T-helper 17 cell (primary cell): ENCODE data around the gene PGF. TPM values are rescaled to one million over a fixed set of nuclear protein-coding genes. Genes with fewer than 3 reads are reported as not detected.
A peak's percentile ranks its signal among the peaks of the same experiment; 100 is the strongest.

Source experiments
- ATAC-seq: fragments of 150-1000 bp; cut with Tn5 transposase; 2 replicates; pipeline ENCODE4 v1.10.0; 2021; ENCODE audit warnings: mild to moderate bottlenecking, moderate library complexity
- DNase-seq, 3 donors: peaks; one replicate each; pipeline versions ENCODE4 v3.0.0 to v3.0.0-alpha.2; 2020 to 2021
- H3K9me3 ChIP-seq: one replicate; pipeline ENCODE4 v1.7.0; 2013; ENCODE audit warnings: low read length, mild to moderate bottlenecking; ENCODE audit not compliant: control insufficient read depth, poor library complexity, severe bottlenecking
- H3K27ac Mint-ChIP-seq: one replicate; pipeline ENCODE4 v1.8.0; 2022; ENCODE audit warnings: mild to moderate bottlenecking, moderate library complexity, mixed read lengths
- H3K27me3 Mint-ChIP-seq: one replicate; pipeline ENCODE4 v1.8.0; 2022; ENCODE audit warnings: mixed read lengths
- H3K36me3 Mint-ChIP-seq: one replicate; pipeline ENCODE4 v1.8.0; 2022; ENCODE audit warnings: low read depth, mixed read lengths
- H3K4me1 Mint-ChIP-seq: one replicate; pipeline ENCODE4 v1.8.0; 2022; ENCODE audit warnings: mild to moderate bottlenecking, mixed read lengths
- H3K4me3 Mint-ChIP-seq: one replicate; pipeline ENCODE4 v1.8.0; 2022; ENCODE audit warnings: mild to moderate bottlenecking, moderate library complexity, mixed read lengths
- total RNA-seq, 4 donors: library from RNA in 2 of 4; stranded (reverse) in 2 of 4; gene quantifications; one replicate each; pipeline ENCODE4 v1.2.3 and lab custom pipeline; 2022 to 2026

The PGF gene
- total RNA-seq, 2 donors from 2014 or later: not detected

- peaks cover 10% of the 10 kb centered on the region for H3K4me1 Mint-ChIP-seq
- DNase-seq (no peak), ATAC-seq (no peak)
- H3K9me3 ChIP-seq: no peaks in the 10 kb centered on the region
- no peak overlapping the region for H3K4me3 Mint-ChIP-seq
- no peaks in the 10 kb centered on the region for H3K36me3 Mint-ChIP-seq
- H3K27ac Mint-ChIP-seq: peak overlapping the region; percentile 21
- no peaks in the 10 kb centered on the region for H3K27me3 Mint-ChIP-seq
Observed at GRCh38 chr14:74975059-74975810, 19.8 kb upstream of the PGF start.

DNA sequence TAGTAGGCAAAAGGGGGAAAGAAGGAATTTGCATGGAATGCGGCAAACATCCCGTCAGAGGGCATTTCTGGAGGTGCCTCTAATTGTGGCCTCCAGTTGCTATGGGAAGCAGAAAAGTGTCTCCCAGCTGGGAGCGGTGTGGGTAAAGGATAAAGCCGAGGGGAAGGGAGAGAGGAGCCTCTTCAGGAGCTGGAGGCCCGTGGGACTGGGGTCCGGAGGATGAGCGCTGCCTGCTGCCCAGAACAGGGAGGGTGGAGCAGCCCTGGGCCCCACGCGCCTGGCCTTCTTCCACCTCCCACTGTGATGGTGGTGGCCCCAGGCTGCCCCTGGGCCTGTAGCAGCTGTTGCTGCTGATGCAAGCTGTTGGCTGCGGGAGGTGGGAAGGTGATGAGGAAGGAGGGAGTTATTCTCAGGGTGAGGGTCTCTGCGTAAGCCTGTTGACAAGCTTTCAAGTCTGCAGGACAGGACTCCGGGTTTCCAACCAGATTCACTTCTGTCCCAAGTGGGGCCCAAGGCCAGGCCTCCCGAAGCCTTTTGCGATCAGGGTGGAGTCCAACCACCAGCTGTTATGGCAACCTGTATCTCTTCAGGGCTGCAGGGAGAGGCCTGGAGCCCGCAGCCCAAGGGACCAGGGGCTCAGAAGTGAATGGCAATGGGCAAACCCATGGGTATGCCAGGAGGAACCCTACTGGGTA is 19.1 kb upstream of the PGF start:
- no peak overlapping the region for H3K4me3 Mint-ChIP-seq
- no peak for DNase-seq
- peaks cover 10% of the 10 kb centered on the region for H3K4me1 Mint-ChIP-seq
- no peak for ATAC-seq
- H3K9me3 ChIP-seq: no peaks in the 10 kb centered on the region
- no peaks in the 10 kb centered on the region for H3K36me3 Mint-ChIP-seq
- peak overlapping the region; percentile 29 for H3K27ac Mint-ChIP-seq
- no peaks in the 10 kb centered on the region for H3K27me3 Mint-ChIP-seq

DNA sequence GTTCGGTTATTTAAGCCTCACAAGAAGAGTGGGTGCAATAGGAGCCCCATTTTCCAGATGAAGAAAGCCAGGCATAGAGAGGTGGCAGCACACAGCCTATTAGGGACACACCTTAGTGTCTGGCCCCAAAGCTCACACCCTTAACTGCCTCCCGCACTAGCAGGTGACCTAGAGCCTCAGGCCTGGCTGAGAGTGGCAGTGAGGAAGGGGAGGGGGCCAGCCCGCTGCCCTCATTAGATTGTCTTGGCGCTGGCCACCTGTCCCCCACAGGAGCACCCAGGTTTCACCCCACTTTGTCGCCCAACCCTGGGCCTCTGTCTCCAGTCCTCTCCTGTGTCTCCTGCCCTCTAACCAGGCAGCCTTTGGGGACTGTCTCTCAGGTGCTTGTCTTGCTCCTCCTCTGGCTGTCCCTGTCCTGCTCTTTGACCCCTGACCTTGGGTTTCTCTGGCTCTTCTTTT is 18.5 kb upstream of the PGF start:
- Mint-ChIP-seq H3K27me3 (no peaks in the 10 kb centered on the region), H3K36me3 (no peaks in the 10 kb centered on the region), H3K4me3 (no peak overlapping the region), H3K27ac (no peak overlapping the region), H3K4me1 (peaks cover 9% of the 10 kb centered on the region)
- no peaks in the 10 kb centered on the region for H3K9me3 ChIP-seq
- ATAC-seq: no peak
- no peak for DNase-seq

- Mint-ChIP-seq H3K4me3 (no peak overlapping the region), H3K27ac (no peak overlapping the region), H3K27me3 (no peaks in the 10 kb centered on the region), H3K36me3 (no peaks in the 10 kb centered on the region), H3K4me1 (peaks cover 8% of the 10 kb centered on the region)
- DNase-seq (no peak), ATAC-seq (no peak)
- no peaks in the 10 kb centered on the region for H3K9me3 ChIP-seq
Observed at GRCh38 chr14:74973003-74973653, 17.7 kb upstream of the PGF start.

DNA sequence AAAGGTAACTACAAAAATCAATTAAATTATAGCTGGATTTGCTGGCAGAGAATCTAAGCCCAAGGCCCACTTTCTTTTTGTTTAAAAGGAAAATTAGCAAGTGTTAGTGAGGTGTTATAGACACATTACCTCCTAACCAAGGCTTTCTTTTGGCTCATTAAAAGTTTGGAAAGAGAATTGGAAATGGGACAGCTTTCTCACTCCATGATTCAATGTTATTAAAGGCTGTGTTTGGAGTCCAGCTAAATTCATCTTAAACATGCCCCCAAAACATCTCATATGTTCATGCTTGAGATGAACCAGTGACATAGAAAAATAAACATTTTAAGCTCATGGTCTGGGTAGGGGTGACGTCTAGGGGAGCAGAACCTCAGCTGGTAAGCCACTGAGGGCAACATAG is 13.4 kb upstream of the PGF start:
- Mint-ChIP-seq H3K36me3 (peaks cover 4% of the 10 kb centered on the region), H3K4me3 (no peak overlapping the region), H3K27ac (no peak overlapping the region), H3K27me3 (peaks cover 4% of the 10 kb centered on the region), H3K4me1 (peaks cover 10% of the 10 kb centered on the region)
- no peaks in the 10 kb centered on the region for H3K9me3 ChIP-seq
- DNase-seq: no peak
- no peak for ATAC-seq

DNA sequence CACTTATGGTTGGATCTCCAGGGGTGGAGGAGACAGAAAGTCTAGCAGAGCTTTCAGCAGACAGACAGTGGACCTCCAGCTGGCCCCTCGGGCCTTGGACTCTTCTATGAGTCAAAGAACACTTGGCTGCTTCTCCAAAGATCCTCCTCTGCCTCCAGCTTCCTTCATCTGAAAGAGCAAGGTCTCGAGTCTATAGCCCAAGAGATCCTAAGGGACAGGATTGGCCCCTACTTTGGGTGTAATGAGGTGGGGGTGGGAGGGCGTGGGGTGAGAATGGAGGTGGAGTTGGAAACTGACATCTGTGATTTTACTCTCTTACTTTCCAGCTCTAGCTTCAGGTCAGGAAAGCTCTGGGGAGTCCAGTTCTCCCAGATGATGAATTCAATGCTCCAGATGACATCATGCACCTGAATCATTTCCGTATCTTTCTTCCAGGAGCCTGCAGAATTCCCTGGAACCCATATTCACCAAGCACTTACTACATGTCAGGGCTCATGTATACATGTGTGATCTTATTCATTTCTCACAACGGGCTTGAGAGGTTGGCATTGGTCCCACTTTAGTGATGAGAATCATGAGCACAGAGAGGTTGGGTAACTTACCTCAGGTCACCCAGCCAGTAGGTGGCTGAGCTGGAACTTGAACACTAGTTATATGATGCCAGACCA is 10.2 kb upstream of the PGF start:
- Mint-ChIP-seq H3K27me3 (peaks cover 23% of the 10 kb centered on the region), H3K4me3 (no peak overlapping the region), H3K27ac (peak overlapping the region; percentile 34), H3K4me1 (peaks cover 8% of the 10 kb centered on the region), H3K36me3 (peaks cover 4% of the 10 kb centered on the region)
- no peaks in the 10 kb centered on the region for H3K9me3 ChIP-seq
- ATAC-seq (no peak), DNase-seq (no peak)

DNA sequence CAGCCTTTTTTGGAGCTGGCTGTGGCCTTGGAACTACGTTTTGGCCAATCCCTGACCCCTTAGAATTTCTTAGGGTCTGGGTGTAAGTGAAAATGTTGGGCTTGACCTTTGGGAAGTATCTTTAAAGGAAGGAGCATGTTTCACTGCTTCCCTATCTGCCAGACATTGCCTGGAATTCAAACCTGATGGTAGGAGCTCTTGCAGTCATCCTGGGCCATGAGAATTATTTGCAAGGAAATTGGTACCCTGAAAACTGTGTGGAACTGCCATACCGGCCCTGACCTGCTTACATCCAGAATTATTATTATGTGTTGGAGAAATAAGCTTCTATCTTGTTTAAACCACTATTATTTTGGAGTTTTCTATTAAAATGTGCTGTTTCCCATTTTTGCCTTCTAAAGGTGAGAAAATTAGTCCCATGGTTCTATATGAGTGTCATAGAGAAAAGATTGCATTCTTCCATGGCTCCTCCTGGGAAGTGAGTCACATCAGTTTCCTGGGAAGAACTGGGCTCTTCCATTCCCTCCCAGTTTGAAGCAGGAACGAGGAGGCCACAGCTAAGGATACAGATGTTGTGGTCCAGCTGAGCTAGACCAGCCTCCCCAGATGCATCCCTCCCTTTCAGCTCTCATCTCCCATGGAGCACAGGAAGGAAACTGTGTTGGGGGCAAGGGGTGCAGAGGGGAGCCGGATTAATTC is 9.5 kb upstream of the PGF start:
- H3K9me3 ChIP-seq: no peaks in the 10 kb centered on the region
- no peak overlapping the region for H3K27ac Mint-ChIP-seq
- H3K4me1 Mint-ChIP-seq: peaks cover 8% of the 10 kb centered on the region
- H3K27me3 Mint-ChIP-seq: peaks cover 23% of the 10 kb centered on the region
- no peak for ATAC-seq
- DNase-seq: no peak
- peaks cover 4% of the 10 kb centered on the region for H3K36me3 Mint-ChIP-seq
- no peak overlapping the region for H3K4me3 Mint-ChIP-seq

GRCh38 chr14:74963705-74964271 is 8.4 kb upstream of the PGF start:
- Mint-ChIP-seq H3K27me3 (peaks cover 23% of the 10 kb centered on the region), H3K4me3 (no peak overlapping the region), H3K27ac (no peak overlapping the region), H3K4me1 (peaks cover 8% of the 10 kb centered on the region), H3K36me3 (peaks cover 4% of the 10 kb centered on the region)
- ATAC-seq (no peak), DNase-seq (no peak)
- no peaks in the 10 kb centered on the region for H3K9me3 ChIP-seq

GRCh38 chr14:74963178-74963704 is 7.8 kb upstream of the PGF start:
- peaks cover 23% of the 10 kb centered on the region for H3K27me3 Mint-ChIP-seq
- H3K4me1 Mint-ChIP-seq: peaks cover 8% of the 10 kb centered on the region
- peaks cover 4% of the 10 kb centered on the region for H3K36me3 Mint-ChIP-seq
- no peaks in the 10 kb centered on the region for H3K9me3 ChIP-seq
- no peak overlapping the region for H3K4me3 Mint-ChIP-seq
- ATAC-seq: no peak
- DNase-seq: no peak
- H3K27ac Mint-ChIP-seq: no peak overlapping the region

DNA sequence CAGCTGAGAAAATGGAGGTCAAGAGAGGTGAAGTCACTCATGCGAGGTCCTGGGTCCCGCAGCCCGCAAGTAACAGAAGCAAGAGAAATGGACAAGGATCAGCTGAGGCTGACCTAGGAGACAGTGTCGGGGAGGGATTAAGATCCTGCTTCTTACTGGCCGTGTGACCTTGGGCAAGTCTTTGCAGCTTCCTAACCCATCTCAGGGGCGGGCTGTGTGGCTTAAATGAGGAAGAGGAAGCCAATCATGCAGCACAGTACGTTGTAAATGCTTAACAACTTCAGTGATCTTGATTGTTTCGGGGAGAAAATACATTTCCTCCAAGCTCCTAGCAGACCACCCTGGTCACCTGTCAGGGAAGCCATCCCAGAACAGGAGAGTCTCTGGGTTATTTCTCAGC is 7.1 kb upstream of the PGF start:
- Mint-ChIP-seq H3K36me3 (peaks cover 4% of the 10 kb centered on the region), H3K4me1 (peaks cover 8% of the 10 kb centered on the region), H3K4me3 (no peak overlapping the region), H3K27ac (no peak overlapping the region), H3K27me3 (peaks cover 23% of the 10 kb centered on the region)
- no peak for ATAC-seq
- no peak for DNase-seq
- H3K9me3 ChIP-seq: no peaks in the 10 kb centered on the region

DNA sequence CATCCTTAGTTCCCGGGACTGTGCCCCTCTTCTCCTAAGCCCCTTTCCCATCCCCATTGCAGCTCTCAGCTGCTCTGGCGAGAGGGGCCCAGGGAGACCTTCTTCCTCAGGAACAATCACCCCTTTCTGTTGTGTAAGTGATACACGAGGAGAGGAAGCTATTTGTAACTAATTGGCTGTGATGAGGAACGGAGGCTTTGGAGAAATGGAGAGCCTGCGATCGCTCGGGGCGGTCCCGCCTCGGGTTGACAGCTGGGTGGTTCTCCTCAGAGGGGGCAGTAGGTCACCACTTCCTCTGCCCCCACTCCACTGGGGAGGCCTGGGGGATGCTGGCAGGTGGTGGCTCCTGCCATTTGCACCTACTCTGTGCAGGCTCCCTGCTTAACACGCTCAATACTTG is 6.6 kb upstream of the PGF start:
- no peak for ATAC-seq
- H3K36me3 Mint-ChIP-seq: peaks cover 4% of the 10 kb centered on the region

GRCh38 chr14:74961238-74961911 is 6.0 kb upstream of the PGF start:
- Mint-ChIP-seq H3K27me3 (peaks cover 28% of the 10 kb centered on the region), H3K4me1 (peaks cover 10% of the 10 kb centered on the region), H3K27ac (no peak overlapping the region), H3K36me3 (peaks cover 6% of the 10 kb centered on the region), H3K4me3 (no peak overlapping the region)
- ATAC-seq (no peak), DNase-seq (no peak)
- H3K9me3 ChIP-seq: no peaks in the 10 kb centered on the region

More for the DNA sequence above, 6.6 kb upstream of the PGF start:
- H3K9me3 ChIP-seq: no peaks in the 10 kb centered on the region
- DNase-seq: no peak
- Mint-ChIP-seq H3K27me3 (peaks cover 23% of the 10 kb centered on the region), H3K4me3 (no peak overlapping the region), H3K27ac (no peak overlapping the region), H3K4me1 (peaks cover 8% of the 10 kb centered on the region)
